ENCODE results near the gene TAAR8.

The TAAR8 gene

GRCh38 chr6:132552372-132552771, at the start of gene TAAR8:
TAAR8 (plus strand) TSS chr6:132552672; CDS start chr6:132552693, 21 bp downstream.
- Histone ChIP-seq H3K9me3 (ENCODE audit: insufficient read depth, low read length) (no peaks in the 10 kb centered on the region), H3K9me2 (replicated peaks; ENCODE audit: insufficient read depth, low read length) (no peaks in the 10 kb centered on the region)

GRCh38 chr6:132504757-132505156, 47.7 kb upstream of the TAAR8 start:
- no peaks in the 10 kb centered on the region for H3K27me3 ChIP-seq (ENCODE audit: low read length)
- H2AFZ ChIP-seq (ENCODE audit: low read depth, low read length, severe bottlenecking) = no peak overlapping the region
- H3K9me2 ChIP-seq (replicated peaks; ENCODE audit: insufficient read depth, low read length) = no peaks in the 10 kb centered on the region
- H3K4me2 ChIP-seq (ENCODE audit: low read depth, low read length, poor library complexity, severe bottlenecking) = peak overlapping the region; percentile 51
- TF ChIP-seq EZH2phosphoT487 (conservative IDR thresholded peaks at IDR 0.05; ENCODE audit: low read length) = no peak
- peak overlapping the region; percentile 60 for H3K27ac ChIP-seq (ENCODE audit: low read depth, low read length)
- H3K79me2 ChIP-seq (ENCODE audit: insufficient read depth, low read length) = peaks cover 93% of the 10 kb centered on the region
- no peak overlapping the region for H3K4me3 ChIP-seq (ENCODE audit: insufficient read depth, low read length, poor library complexity, severe bottlenecking)
- H4K20me1 ChIP-seq (ENCODE audit: low read depth, low read length) = no peaks in the 10 kb centered on the region
- no peak overlapping the region; the same call in 1 of the 2 replicates for H3K9ac ChIP-seq (ENCODE audit: low read length)
- peaks cover 21% of the 10 kb centered on the region for H3K36me3 ChIP-seq (ENCODE audit: low read length)
- H3F3A ChIP-seq (ENCODE audit: insufficient read depth) = peaks cover 63% of the 10 kb centered on the region
- no peaks in the 10 kb centered on the region for H3K9me3 ChIP-seq (ENCODE audit: insufficient read depth, low read length)

More at GRCh38 chr6:132552372-132552771, at the start of gene TAAR8:
- TF ChIP-seq EZH2phosphoT487 (conservative IDR thresholded peaks at IDR 0.05; ENCODE audit: low read length) = no peak
- TF ChIP-seq CTCF (IDR thresholded peaks at IDR 0.05; ENCODE audit: insufficient read depth, low read length, poor library complexity, severe bottlenecking) = no peak
- Histone ChIP-seq H3K27me3 (ENCODE audit: low read length) (no peaks in the 10 kb centered on the region), H3K79me2 (ENCODE audit: insufficient read depth, low read length) (no peaks in the 10 kb centered on the region), H2AFZ (ENCODE audit: low read depth, low read length, severe bottlenecking) (no peak within 1 kb of the TSS), H3K27ac (ENCODE audit: low read depth, low read length) (no peak within 1 kb of the TSS), H4K20me1 (ENCODE audit: low read depth, low read length) (no peaks in the 10 kb centered on the region), H3K4me2 (ENCODE audit: low read depth, low read length, poor library complexity, severe bottlenecking) (no peak within 1 kb of the TSS), H3K36me3 (ENCODE audit: low read length) (no peaks in the 10 kb centered on the region), H3K4me3 (ENCODE audit: insufficient read depth, low read length, poor library complexity, severe bottlenecking) (no peak within 1 kb of the TSS), H3F3A (ENCODE audit: insufficient read depth) (no peaks in the 10 kb centered on the region), H3K9ac (ENCODE audit: low read length) (no peak within 1 kb of the TSS)

- Histone ChIP-seq H3K36me3 (ENCODE audit: low read length) (peaks cover 25% of the 10 kb centered on the region), H3F3A (ENCODE audit: insufficient read depth) (peaks cover 61% of the 10 kb centered on the region), H3K4me3 (ENCODE audit: insufficient read depth, low read length, poor library complexity, severe bottlenecking) (no peak overlapping the region), H4K20me1 (ENCODE audit: low read depth, low read length) (no peaks in the 10 kb centered on the region), H3K27ac (ENCODE audit: low read depth, low read length) (peak overlapping the region; percentile 60), H3K27me3 (ENCODE audit: low read length) (no peaks in the 10 kb centered on the region), H3K4me2 (ENCODE audit: low read depth, low read length, poor library complexity, severe bottlenecking) (peak overlapping the region; percentile 51), H3K9ac (ENCODE audit: low read length) (peak overlapping the region; percentile 22; the same call in 1 of the 2 replicates), H3K9me2 (replicated peaks; ENCODE audit: insufficient read depth, low read length) (no peaks in the 10 kb centered on the region), H3K9me3 (ENCODE audit: insufficient read depth, low read length) (no peaks in the 10 kb centered on the region), H3K79me2 (ENCODE audit: insufficient read depth, low read length) (peaks cover 93% of the 10 kb centered on the region), H2AFZ (ENCODE audit: low read depth, low read length, severe bottlenecking) (no peak overlapping the region)
- no peak for TF ChIP-seq EZH2phosphoT487 (conservative IDR thresholded peaks at IDR 0.05; ENCODE audit: low read length)
- TF ChIP-seq CTCF (IDR thresholded peaks at IDR 0.05; ENCODE audit: insufficient read depth, low read length, poor library complexity, severe bottlenecking) = no peak
These were observed 47.3 kb upstream of the TAAR8 start for GRCh38 chr6:132505158-132505557.

- Histone ChIP-seq H3K9ac (ENCODE audit: low read length) (peak overlapping the region; percentile 22; the same call in 1 of the 2 replicates), H3K4me2 (ENCODE audit: low read depth, low read length, poor library complexity, severe bottlenecking) (peak overlapping the region; percentile 51), H3K9me3 (ENCODE audit: insufficient read depth, low read length) (no peaks in the 10 kb centered on the region), H2AFZ (ENCODE audit: low read depth, low read length, severe bottlenecking) (no peak overlapping the region), H3K36me3 (ENCODE audit: low read length) (peaks cover 22% of the 10 kb centered on the region), H3F3A (ENCODE audit: insufficient read depth) (peaks cover 51% of the 10 kb centered on the region), H3K4me3 (ENCODE audit: insufficient read depth, low read length, poor library complexity, severe bottlenecking) (no peak overlapping the region), H3K27me3 (ENCODE audit: low read length) (no peaks in the 10 kb centered on the region), H4K20me1 (ENCODE audit: low read depth, low read length) (no peaks in the 10 kb centered on the region), H3K27ac (ENCODE audit: low read depth, low read length) (peak overlapping the region; percentile 60), H3K9me2 (replicated peaks; ENCODE audit: insufficient read depth, low read length) (no peaks in the 10 kb centered on the region), H3K79me2 (ENCODE audit: insufficient read depth, low read length) (peaks cover 95% of the 10 kb centered on the region)
- no peak for TF ChIP-seq CTCF (IDR thresholded peaks at IDR 0.05; ENCODE audit: insufficient read depth, low read length, poor library complexity, severe bottlenecking)
- TF ChIP-seq EZH2phosphoT487 (conservative IDR thresholded peaks at IDR 0.05; ENCODE audit: low read length) = no peak
These were observed 46.0 kb upstream of the TAAR8 start for GRCh38 chr6:132506461-132506860.

All from SU-DHL-6 (cell line).